ENCODE measurements around the gene STRC.
"Not testable (repeated sequence)": the region's sequence is repeated elsewhere in the genome, so short reads cannot be mapped to it uniquely, and the experiment has no call there.

The STRC gene

DNA sequence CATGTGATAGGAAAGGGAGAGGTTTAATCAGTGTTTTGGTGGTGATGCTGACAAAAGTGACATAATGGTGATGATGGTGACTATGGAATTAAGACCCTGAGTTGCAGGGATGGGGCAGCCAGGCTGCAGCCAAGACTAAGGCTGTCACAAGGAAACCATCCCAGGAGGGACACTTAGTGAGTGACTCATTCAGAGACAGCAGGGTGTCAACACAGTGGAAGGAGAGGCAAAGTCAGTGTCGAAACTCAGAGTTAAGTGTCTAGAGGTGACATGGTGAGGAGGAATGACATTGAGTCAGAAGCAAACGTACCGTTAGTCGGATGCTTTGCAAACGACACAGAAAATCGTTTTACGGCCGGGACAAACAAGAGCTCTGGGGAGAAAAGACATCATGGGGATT lies 54.8 kb downstream of the STRC start:
- not testable (repeated sequence) for DNase-seq (ENCODE audit: low read depth)

DNA sequence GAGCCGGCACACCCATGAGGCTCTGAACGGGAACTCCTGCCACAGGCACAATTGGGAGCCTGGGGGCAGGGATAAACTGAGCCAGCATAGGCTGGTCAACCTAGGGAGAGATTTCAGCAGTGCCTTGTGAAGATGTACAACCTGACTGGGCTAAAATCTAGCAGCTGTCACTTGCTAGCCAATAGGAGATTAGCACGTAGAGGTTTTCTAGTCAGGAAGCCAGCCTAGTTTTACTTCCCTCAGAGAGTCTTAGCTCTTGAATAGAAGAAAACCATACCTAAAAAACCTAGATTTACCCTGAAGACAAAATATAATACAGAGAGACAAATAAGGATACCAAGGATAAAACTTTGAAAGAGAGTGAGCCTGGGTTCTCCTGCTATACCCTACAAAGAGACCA lies 55.8 kb downstream of the STRC start:
- DNase-seq (ENCODE audit: low read depth): not testable (repeated sequence)

DNA sequence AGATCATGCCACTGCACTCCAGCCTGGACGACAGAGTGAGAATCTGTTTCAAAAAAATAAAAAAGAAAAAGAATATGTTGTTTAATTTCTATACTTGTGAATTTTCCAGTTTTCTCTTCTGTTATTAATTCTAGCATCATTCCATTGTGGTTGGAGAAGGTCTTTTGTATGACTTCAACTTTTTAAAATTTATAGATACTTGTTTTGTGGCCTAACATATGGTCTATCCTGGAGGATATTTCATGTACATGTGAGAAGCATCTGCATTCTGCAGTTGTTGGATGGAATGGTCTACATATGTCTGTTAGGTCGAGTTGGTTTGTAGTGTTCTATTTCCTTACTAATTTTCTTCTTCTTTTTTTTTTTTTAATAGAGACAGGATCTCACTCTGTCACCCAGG lies 65.6 kb downstream of the STRC start:
- DNase-seq (ENCODE audit: low read depth): no peak

DNA sequence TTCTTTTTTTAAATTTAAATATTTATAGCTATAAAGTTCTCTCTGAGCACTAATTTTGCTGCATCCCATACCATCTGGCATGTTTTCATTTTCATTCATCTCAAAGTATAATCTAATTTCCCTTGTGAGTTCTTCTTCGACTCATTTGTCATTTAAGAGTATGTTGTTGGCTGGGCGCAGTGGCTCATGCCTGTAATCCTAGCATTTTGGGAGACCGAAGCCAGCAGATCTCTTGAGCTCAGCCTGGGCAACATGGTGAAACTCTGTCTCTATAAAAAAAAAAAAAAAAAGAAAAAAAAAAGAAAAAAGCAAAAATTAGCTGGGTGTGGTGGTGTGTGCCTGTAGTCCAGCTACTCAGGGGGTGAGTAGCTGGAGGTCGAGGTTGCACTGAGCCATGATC lies 66.3 kb downstream of the STRC start:
- DNase-seq (ENCODE audit: low read depth): no peak

DNA sequence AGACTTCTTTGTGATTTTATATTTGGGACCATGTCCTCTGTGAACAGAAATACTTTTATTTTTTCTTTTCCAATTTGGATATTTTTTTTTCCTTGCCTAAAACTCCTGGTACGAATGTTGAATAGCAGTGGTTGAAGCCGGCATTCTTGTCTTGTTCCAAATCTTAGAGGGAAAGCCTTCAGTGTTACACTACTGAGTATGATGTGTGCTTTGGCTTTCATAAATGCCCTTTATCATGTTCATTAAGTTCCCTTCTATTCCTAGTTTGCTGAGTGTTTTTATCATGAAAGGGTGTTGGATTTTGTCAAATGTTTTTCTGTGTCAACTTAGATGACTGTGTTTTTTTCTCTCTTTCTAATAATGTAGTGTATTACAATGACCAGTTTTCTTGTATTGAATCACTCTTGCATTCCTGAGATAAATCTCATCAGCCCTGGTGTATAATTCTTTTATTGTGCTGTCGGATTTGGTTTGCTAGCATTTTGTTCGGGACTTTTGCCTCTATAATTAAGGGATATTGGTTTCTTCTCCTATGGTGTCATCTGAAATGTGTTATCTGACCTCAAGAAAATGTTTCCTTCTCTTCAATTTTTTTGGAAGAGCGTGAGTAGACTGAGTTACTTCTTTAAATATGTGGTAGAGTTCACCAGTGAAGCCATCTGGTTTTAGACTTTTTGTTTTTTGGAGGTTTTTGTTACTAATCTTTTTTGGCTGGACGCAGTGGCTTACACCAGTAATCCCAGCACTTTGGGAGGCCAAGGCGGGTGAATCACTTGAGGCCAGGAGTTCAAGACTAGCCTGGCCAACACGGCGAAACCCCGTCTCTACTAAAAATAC lies 67.9 kb downstream of the STRC start:
- DNase-seq (ENCODE audit: low read depth): no peak
